Effector memory CD4-positive, alpha-beta T cell (primary cell): Measurements from ENCODE around the gene CALY.

Experiments used
- DNase-seq, 3 donors: peaks; one replicate each; pipeline ENCODE4 v3.0.0-alpha.2; 2020
- H3K27ac ChIP-seq: 2 replicates; pipeline ENCODE4 v1.7.0; 2013; ENCODE audit warnings: mild to moderate bottlenecking, low read length, moderate library complexity; ENCODE audit not compliant: insufficient read depth, poor library complexity, severe bottlenecking
- H3K27me3 ChIP-seq: replicated peaks from 2 replicates; pipeline ENCODE4 v1.7.0; 2013; ENCODE audit warnings: mild to moderate bottlenecking, low read length; ENCODE audit not compliant: insufficient read depth, control insufficient read depth, poor library complexity, severe bottlenecking
- H3K36me3 ChIP-seq: 2 replicates; pipeline ENCODE4 v1.7.0; 2013; ENCODE audit warnings: mild to moderate bottlenecking, low read length, moderate library complexity; ENCODE audit not compliant: control insufficient read depth, insufficient read depth
- H3K4me1 ChIP-seq: 2 replicates; pipeline ENCODE4 v1.7.0; 2013; ENCODE audit warnings: low read length, mild to moderate bottlenecking; ENCODE audit not compliant: control insufficient read depth, insufficient read depth, poor library complexity, severe bottlenecking
- H3K4me3 ChIP-seq: 2 replicates; pipeline ENCODE4 v1.7.0; 2013; ENCODE audit warnings: low read length, low read depth, mild to moderate bottlenecking; ENCODE audit not compliant: insufficient read depth, poor library complexity, severe bottlenecking
- H3K9me3 ChIP-seq: 2 replicates; pipeline ENCODE4 v1.7.0; 2013; ENCODE audit warnings: mild to moderate bottlenecking, low read length, moderate library complexity; ENCODE audit not compliant: control insufficient read depth

CALY gene

GRCh38 chr10:133342942-133343341 is 6.2 kb upstream of the CALY start:
- Histone ChIP-seq H3K4me1 (no peaks in the 10 kb centered on the region), H3K27me3 (peaks cover 30% of the 10 kb centered on the region), H3K4me3 (no peak overlapping the region), H3K27ac (no peak overlapping the region), H3K9me3 (no peaks in the 10 kb centered on the region), H3K36me3 (no peaks in the 10 kb centered on the region)
- no peak for DNase-seq

- no peak for DNase-seq
- H3K27me3 ChIP-seq = peaks cover 21% of the 10 kb centered on the region
These were observed 5.3 kb upstream of the CALY start for GRCh38 chr10:133341983-133342382.

GRCh38 chr10:133339708-133340380 is 3.1 kb upstream of the CALY start:
- DNase-seq = no peak
- H3K27me3 ChIP-seq = peaks cover 13% of the 10 kb centered on the region

More at GRCh38 chr10:133341983-133342382, 5.3 kb upstream of the CALY start:
- Histone ChIP-seq H3K4me1 (peaks cover 8% of the 10 kb centered on the region), H3K27ac (no peak overlapping the region), H3K9me3 (no peaks in the 10 kb centered on the region), H3K36me3 (no peaks in the 10 kb centered on the region), H3K4me3 (no peak overlapping the region)

GRCh38 chr10:133338080-133339071 is 1.7 kb upstream of the CALY start:
- DNase-seq = no peak
- H3K4me1 ChIP-seq = peaks cover 28% of the 10 kb centered on the region
- H3K9me3 ChIP-seq = no peaks in the 10 kb centered on the region
- H3K36me3 ChIP-seq = no peaks in the 10 kb centered on the region
- H3K4me3 ChIP-seq = no peak overlapping the region
- no peak overlapping the region for H3K27ac ChIP-seq
- peaks cover 2% of the 10 kb centered on the region for H3K27me3 ChIP-seq

More at GRCh38 chr10:133339708-133340380, 3.1 kb upstream of the CALY start:
- no peak overlapping the region for H3K4me3 ChIP-seq
- H3K36me3 ChIP-seq = no peaks in the 10 kb centered on the region
- H3K27ac ChIP-seq = no peak overlapping the region
- H3K9me3 ChIP-seq = no peaks in the 10 kb centered on the region
- peaks cover 28% of the 10 kb centered on the region for H3K4me1 ChIP-seq

- no peaks in the 10 kb centered on the region for H3K9me3 ChIP-seq
- H3K4me3 ChIP-seq = peak overlapping the region; percentile 24
- H3K36me3 ChIP-seq = no peaks in the 10 kb centered on the region
- H3K27me3 ChIP-seq = no peaks in the 10 kb centered on the region
- H3K27ac ChIP-seq = no peak overlapping the region
- H3K4me1 ChIP-seq = peaks cover 28% of the 10 kb centered on the region
- DNase-seq = no peak
These were observed 652 bp upstream of the CALY start for GRCh38 chr10:133337370-133337725.

- no peak for DNase-seq
- Histone ChIP-seq H3K27me3 (no peaks in the 10 kb centered on the region), H3K9me3 (no peaks in the 10 kb centered on the region), H3K4me1 (peaks cover 28% of the 10 kb centered on the region), H3K4me3 (peak overlapping the region; percentile 57), H3K36me3 (no peaks in the 10 kb centered on the region), H3K27ac (peak overlapping the region; percentile 71)
These were observed 549 bp downstream of the CALY start for GRCh38 chr10:133336118-133336576.

- Histone ChIP-seq H3K27me3 (no peaks in the 10 kb centered on the region), H3K27ac (peak overlapping the region; percentile 71), H3K4me3 (peak overlapping the region; percentile 57), H3K4me1 (peaks cover 28% of the 10 kb centered on the region), H3K9me3 (no peaks in the 10 kb centered on the region), H3K36me3 (no peaks in the 10 kb centered on the region)
- DNase-seq = peak; percentile 79 to 87 (median 82)
These were observed 1.2 kb downstream of the CALY start for GRCh38 chr10:133335246-133336117.

- Histone ChIP-seq H3K4me1 (peaks cover 31% of the 10 kb centered on the region), H3K27ac (peak overlapping the region; percentile 71), H3K4me3 (peak overlapping the region; percentile 57), H3K27me3 (no peaks in the 10 kb centered on the region), H3K36me3 (no peaks in the 10 kb centered on the region), H3K9me3 (no peaks in the 10 kb centered on the region)
- no peak for DNase-seq
These were observed 2.0 kb downstream of the CALY start for GRCh38 chr10:133334503-133335245.
